ENCODE results near the gene ATP5PD. TPM values are rescaled to one million over a fixed set of nuclear protein-coding genes. Genes with fewer than 3 reads are reported as not detected.

The ATP5PD gene
- total and polyA plus RNA-seq, 2 of the 8 experiments (the other 6 are each of a cell fraction or from before 2014, with no cell fraction given): 335 to 407 TPM

GRCh38 chr17:75012346-75013091 is 34.2 kb downstream of the ATP5PD start, which contains the start of gene MRPL58:
MRPL58 (plus strand) TSS chr17:75012670; CDS start chr17:75012687, 17 bp downstream.
- Histone ChIP-seq H3K79me1 (ENCODE audit: low read depth, low read length) (no peaks in the 10 kb centered on the region; the same call in 1 of the 2 replicates), H2AK5ac (ENCODE audit: low read depth, low read length) (no peak within 1 kb of the TSS; the same call in 1 of the 2 replicates), H4K20me1 (replicated peaks in 1 of 2; ENCODE audit: control insufficient read depth in 1 of 2, insufficient read depth in 2 of 2, low read length in 2 of 2) (no peaks in the 10 kb centered on the region), H4K5ac (ENCODE audit: insufficient read length, low read depth, low read length) (peak within 1 kb of the TSS; percentile 79), H2BK120ac (replicated peaks; ENCODE audit: low read depth, low read length) (no peak within 1 kb of the TSS), H3K9me3 (ENCODE audit: insufficient read depth in 2 of 2, low read depth in 1 of 2, low read length in 1 of 2) (no peaks in the 10 kb centered on the region), H3K27ac (ENCODE audit: low read depth, low read length) (peak within 1 kb of the TSS; percentile 87), H3K23me2 (ENCODE audit: low read depth, low read length) (peaks cover 6% of the 10 kb centered on the region; the same call in 1 of the 2 replicates), H3K56ac (replicated peaks; ENCODE audit: insufficient read length, low read depth, low read length) (peak within 1 kb of the TSS; percentile 88), H3K79me2 (ENCODE audit: control insufficient read depth in 1 of 2, insufficient read depth in 2 of 2, low read length in 2 of 2) (peaks cover 0 to 14% of the 10 kb centered on the region in 2 experiments; a peak in 2 of 4 replicates), H3K36me3 (ENCODE audit: control insufficient read depth in 2 of 4, insufficient read depth in 4 of 4, low read length in 3 of 4) (peaks cover 0 to 4% (median 0%) of the 10 kb centered on the region in 4 experiments; a peak in 4 of 8 replicates), H2BK12ac (ENCODE audit: low read depth, low read length) (peak within 1 kb of the TSS; percentile 75), H3K4me1 (replicated peaks in 1 of 4; ENCODE audit: control insufficient read depth in 3 of 4, insufficient read depth in 4 of 4, low read length in 3 of 4) (peaks cover 0 to 15% (median 4%) of the 10 kb centered on the region in 4 experiments; a peak in 5 of 7 replicates), H3K18ac (ENCODE audit: extremely low read depth, low read length) (peak within 1 kb of the TSS; percentile 89), H4K8ac (ENCODE audit: extremely low read depth, insufficient read depth, low read length) (peak within 1 kb of the TSS; percentile 99; the same call in 1 of the 2 replicates), H3K27me3 (replicated peaks in 1 of 4; ENCODE audit: control insufficient read depth in 3 of 4, extremely low read depth in 1 of 4, insufficient read depth in 3 of 4, low read length in 3 of 4) (no peaks in the 10 kb centered on the region), H3K4me3 (ENCODE audit: extremely low read depth in 1 of 4, insufficient read depth in 2 of 4, low read depth in 3 of 4, low read length in 4 of 4) (peak within 1 kb of the TSS; percentile 73 to 84 (median 79)), H2BK5ac (ENCODE audit: low read depth, low read length) (peak within 1 kb of the TSS; percentile 98), H2BK20ac (ENCODE audit: low read length) (no peak within 1 kb of the TSS), H3K4me2 (ENCODE audit: insufficient read depth in 1 of 2, low read depth in 2 of 2, low read length in 2 of 2) (peak within 1 kb of the TSS; percentile 84 to 86), H3K23ac (ENCODE audit: insufficient read length) (no peak within 1 kb of the TSS), H4K91ac (replicated peaks; ENCODE audit: insufficient read length, low read length) (peak within 1 kb of the TSS; percentile 85), H2AFZ (ENCODE audit: low read length) (0 out of 2 replicates have a peak within 1 kb of the TSS, but pooled peaks have one; percentile 10), H3K4ac (replicated peaks; ENCODE audit: insufficient read length, low read depth, low read length) (peak within 1 kb of the TSS; percentile 84), H3K14ac (ENCODE audit: insufficient read length) (no peak within 1 kb of the TSS), H3K9ac (replicated peaks in 1 of 4; ENCODE audit: extremely low read depth in 1 of 4, low read depth in 3 of 4, low read length in 3 of 4) (peak within 1 kb of the TSS; percentile 86 to 96 (median 94)), H2BK15ac (ENCODE audit: low read length) (no peak within 1 kb of the TSS)
- WGBS, 2 experiments (ENCODE audit: extremely low coverage in 1 of 2, insufficient coverage in 1 of 2, insufficient read length in 1 of 2, insufficient replicate concordance in 2 of 2, low coverage in 1 of 2, low lambda C conversion rate in 2 of 2, missing lambda C conversion rate in 1 of 2): 3% methylated on average over 54 of the region's 63 CpGs; no CpG with 5 or more reads in 1 of the 2 experiments
- POLR2A ChIA-PET (ENCODE audit: partially characterized antibody): interaction anchor here (0.6 to 5.8 kb wide), 44 partner anchors 9 to 524 kb away, joined by 3 to 87 read pairs (median 4); partner anchors contain the start of genes ATP5PD, CDR2L, GRB2 and HID1
- DNase-seq (ENCODE audit: low read depth in 1 of 2, low spot score in 2 of 2) (peak; percentile 80 to 93), FAIRE-seq (no peak)
- CTCF ChIA-PET (ENCODE audit: partially characterized antibody): interaction anchor here (0.7 to 20.3 kb wide), 29 partner anchors 10 to 267 kb away, joined by 3 to 345 read pairs (median 4); partner anchors contain the start of genes CDR2L and OTOP2
